ENCODE results near the gene GTF3A.

- no peak for TF ChIP-seq CTCF (conservative IDR thresholded peaks at IDR 0.05; ENCODE audit: low read length)
- TF ChIP-seq EZH2phosphoT487 (IDR thresholded peaks at IDR 0.05; ENCODE audit: borderline replicate concordance, low read depth, low read length): no peak
Observed at GRCh38 chr13:27393101-27393500, 31.3 kb upstream of the GTF3A start.
